Calu3 (cell line): ENCODE data around the gene RNF41. TPM values are rescaled to one million over a fixed set of nuclear protein-coding genes. Genes with fewer than 3 reads are reported as not detected.
A peak's percentile ranks its signal among the peaks of the same experiment; 100 is the strongest.

ENCODE experiments used
- BruUV-seq: library from RNA; stranded (reverse); fragments of 400-500 nt; replicated peaks from 2 replicates; lab custom pipeline; 2021; lab: Mats Ljungman, UMichigan
- CTCF ChIA-PET: fragments of 300-600 bp; sonication (Branson Sonifier 250); formaldehyde crosslinking; loops from one replicate; lab custom pipeline; 2022; ENCODE audit warnings: antibody characterized with exemption; lab: Charles Lee
- DNase-seq: peaks from one replicate; pipeline ENCODE4 v3.0.0; 2022
- H3K27ac Mint-ChIP-seq: one replicate; pipeline ENCODE4 v1.8.0; 2022; ENCODE audit warnings: mixed read lengths; ENCODE audit not compliant: unreplicated experiment
- H3K27me3 Mint-ChIP-seq: one replicate; pipeline ENCODE4 v1.8.0; 2022; ENCODE audit warnings: mixed read lengths; ENCODE audit not compliant: unreplicated experiment
- H3K36me3 Mint-ChIP-seq: one replicate; pipeline ENCODE4 v1.8.0; 2022; ENCODE audit warnings: mild to moderate bottlenecking, moderate library complexity, mixed read lengths; ENCODE audit not compliant: insufficient read depth, unreplicated experiment
- H3K4me1 Mint-ChIP-seq: one replicate; pipeline ENCODE4 v1.8.0; 2022; ENCODE audit warnings: mild to moderate bottlenecking, low read depth, mixed read lengths; ENCODE audit not compliant: unreplicated experiment
- H3K4me3 Mint-ChIP-seq: one replicate; pipeline ENCODE4 v1.8.0; 2022; ENCODE audit warnings: mild to moderate bottlenecking, low read depth, moderate library complexity, mixed read lengths; ENCODE audit not compliant: unreplicated experiment
- H3K9me3 Mint-ChIP-seq: one replicate; pipeline ENCODE4 v1.8.0; 2022; ENCODE audit warnings: low read depth, mixed read lengths; ENCODE audit not compliant: unreplicated experiment
- CTCF ChIP-seq: fragments of 200-600 bp; IDR thresholded peaks from one replicate; pipeline ENCODE4 v1.8.0; 2022; ENCODE audit warnings: antibody characterized with exemption; ENCODE audit not compliant: unreplicated experiment
- intact Hi-C: fragments of 100-400 bp; cut with micrococcal nuclease; formaldehyde crosslinking; loops from one replicate; pipeline ENCODE4 v1.10.0; 2022; ENCODE audit not compliant: unreplicated experiment
- total RNA-seq: library from RNA; stranded (reverse); gene quantifications from 2 replicates; pipeline ENCODE4 v1.2.3, GENCODE V29; 2022

Gene RNF41
- total RNA-seq, 1 experiment from 2014 or later = 42.6 TPM

GRCh38 chr12:56230432-56231183, 8.9 kb upstream of the RNF41 start:
- BruUV-seq = no TSS peak
- intact Hi-C loops = no loop called here
- Mint-ChIP-seq H3K4me3 (no peak overlapping the region), H3K4me1 (peaks cover 12% of the 10 kb centered on the region), H3K36me3 (peaks cover 5% of the 10 kb centered on the region), H3K9me3 (no peaks in the 10 kb centered on the region), H3K27ac (no peak overlapping the region), H3K27me3 (no peaks in the 10 kb centered on the region)
- no peak for DNase-seq
- no peak for TF ChIP-seq CTCF
- CTCF ChIA-PET = interaction anchor here (0.6 to 0.7 kb wide), 3 partner anchors 27 to 954 kb away, joined by 3 to 5 read pairs (median 3); partner anchors contain the start of gene ANKRD52

- Mint-ChIP-seq H3K9me3 (no peaks in the 10 kb centered on the region), H3K4me3 (no peak within 1 kb of the TSS), H3K27me3 (no peaks in the 10 kb centered on the region), H3K36me3 (peaks cover 11% of the 10 kb centered on the region), H3K4me1 (peaks cover 18% of the 10 kb centered on the region), H3K27ac (no peak within 1 kb of the TSS)
- CTCF ChIA-PET = interaction anchor here (0.7 kb wide), 1 partner anchor 97 kb away, joined by 3 read pairs; no protein-coding TSS in a partner anchor
- DNase-seq = no peak
- intact Hi-C loops = no loop called here
- no TSS peak for BruUV-seq
- no peak for TF ChIP-seq CTCF
Measured at GRCh38 chr12:56229916-56230431, 8.3 kb upstream of the RNF41 start, which contains the start of gene SLC39A5. Gene SLC39A5 (plus strand): TSS chr12:56230051. CDS start chr12:56231275, 1,224 bp downstream.

GRCh38 chr12:56229082-56229481, 7.4 kb upstream of the RNF41 start:
- Mint-ChIP-seq H3K4me3 (no peak overlapping the region), H3K36me3 (peaks cover 20% of the 10 kb centered on the region), H3K4me1 (peaks cover 20% of the 10 kb centered on the region), H3K27ac (no peak overlapping the region), H3K9me3 (no peaks in the 10 kb centered on the region), H3K27me3 (no peaks in the 10 kb centered on the region)
- TF ChIP-seq CTCF = no peak
- intact Hi-C loops = no loop called here
- no TSS peak for BruUV-seq
- DNase-seq = no peak
- CTCF ChIA-PET = interaction anchor here (0.7 kb wide), 1 partner anchor 98 kb away, joined by 3 read pairs; no protein-coding TSS in a partner anchor

- intact Hi-C loops = loop anchor here (1.0 kb wide), 1 partner anchor 106 kb away; no protein-coding TSS in a partner anchor
- no peaks in the 10 kb centered on the region for H3K27me3 Mint-ChIP-seq
- DNase-seq = no peak
- peaks cover 18% of the 10 kb centered on the region for H3K4me1 Mint-ChIP-seq
- peak overlapping the region; percentile 73 for H3K27ac Mint-ChIP-seq
- no TSS peak for BruUV-seq
- peaks cover 51% of the 10 kb centered on the region for H3K36me3 Mint-ChIP-seq
- no peaks in the 10 kb centered on the region for H3K9me3 Mint-ChIP-seq
- peak overlapping the region; percentile 78 for H3K4me3 Mint-ChIP-seq
- no peak for TF ChIP-seq CTCF
- CTCF ChIA-PET = interaction anchor here (0.7 kb wide), 1 partner anchor 297 kb away, joined by 3 read pairs; the partner anchor contains the start of gene RBMS2
Measured at GRCh38 chr12:56224954-56225353, 3.2 kb upstream of the RNF41 start.
